ENCODE measurements around the gene CLEC16A. TPM values are rescaled to one million over a fixed set of nuclear protein-coding genes. Genes with fewer than 3 reads are reported as not detected.

The CLEC16A gene
- total RNA-seq, 1 donor from 2014 or later: 7.8 TPM

DNA sequence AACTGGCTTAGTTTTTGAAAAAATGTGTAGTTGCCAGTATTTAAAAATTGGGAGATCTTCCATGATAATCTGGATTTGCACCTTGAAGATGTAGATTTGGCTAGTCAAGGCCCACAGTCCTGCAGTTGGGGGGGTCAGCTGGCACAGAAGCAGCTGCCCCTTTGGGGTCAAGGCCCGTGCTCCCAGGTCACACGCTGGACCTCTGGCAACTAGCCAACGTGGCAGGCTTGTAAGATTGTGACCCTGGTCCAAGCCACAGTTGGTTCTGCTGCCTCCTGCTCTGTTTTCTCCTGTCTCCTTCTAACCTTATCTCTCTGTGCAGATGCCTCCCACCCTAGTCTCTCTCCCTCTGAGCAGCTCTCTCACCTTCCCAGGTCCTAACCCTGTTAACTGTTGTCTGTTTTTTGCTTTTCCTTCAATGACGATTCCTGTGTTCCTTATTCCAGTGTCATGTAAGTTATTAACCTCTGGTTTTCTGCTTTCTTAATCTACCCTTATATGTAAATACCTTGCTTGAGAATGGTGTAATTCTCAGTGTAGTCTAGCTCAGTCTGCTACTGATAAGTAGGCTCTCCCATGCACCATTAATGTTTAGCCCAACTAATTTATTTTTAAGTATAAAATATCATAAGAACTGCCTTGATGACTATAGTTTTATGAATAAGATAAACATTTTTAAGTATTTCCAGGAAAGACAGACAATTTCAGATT lies 27.9 kb downstream of the CLEC16A start:
- Histone ChIP-seq H2AFZ (replicated peaks) (no peak overlapping the region), H3K27me3 (no peaks in the 10 kb centered on the region), H3K4me3 (no peak overlapping the region), H4K20me1 (ENCODE audit: low read depth) (no peaks in the 10 kb centered on the region), H3K4me2 (no peak overlapping the region), H3K4me1 (no peaks in the 10 kb centered on the region), H3K36me3 (no peaks in the 10 kb centered on the region), H3K79me2 (ENCODE audit: low read depth) (no peaks in the 10 kb centered on the region), H3K27ac (no peak overlapping the region), H3K9ac (no peak overlapping the region), H3K9me3 (ENCODE audit: low read depth) (no peaks in the 10 kb centered on the region), H3F3A (ENCODE audit: low read depth) (no peaks in the 10 kb centered on the region)
- Mint-ChIP-seq H3K27me3 (ENCODE audit: insufficient read depth, low read depth) (peaks cover 3% of the 10 kb centered on the region), H3K36me3 (peaks cover 3% of the 10 kb centered on the region), H3K4me1 (peaks cover 23% of the 10 kb centered on the region), H3K9me3 (no peaks in the 10 kb centered on the region), H3K27ac (no peak overlapping the region), H3K4me3 (no peak overlapping the region)
- TF ChIP-seq, protein P1, sequence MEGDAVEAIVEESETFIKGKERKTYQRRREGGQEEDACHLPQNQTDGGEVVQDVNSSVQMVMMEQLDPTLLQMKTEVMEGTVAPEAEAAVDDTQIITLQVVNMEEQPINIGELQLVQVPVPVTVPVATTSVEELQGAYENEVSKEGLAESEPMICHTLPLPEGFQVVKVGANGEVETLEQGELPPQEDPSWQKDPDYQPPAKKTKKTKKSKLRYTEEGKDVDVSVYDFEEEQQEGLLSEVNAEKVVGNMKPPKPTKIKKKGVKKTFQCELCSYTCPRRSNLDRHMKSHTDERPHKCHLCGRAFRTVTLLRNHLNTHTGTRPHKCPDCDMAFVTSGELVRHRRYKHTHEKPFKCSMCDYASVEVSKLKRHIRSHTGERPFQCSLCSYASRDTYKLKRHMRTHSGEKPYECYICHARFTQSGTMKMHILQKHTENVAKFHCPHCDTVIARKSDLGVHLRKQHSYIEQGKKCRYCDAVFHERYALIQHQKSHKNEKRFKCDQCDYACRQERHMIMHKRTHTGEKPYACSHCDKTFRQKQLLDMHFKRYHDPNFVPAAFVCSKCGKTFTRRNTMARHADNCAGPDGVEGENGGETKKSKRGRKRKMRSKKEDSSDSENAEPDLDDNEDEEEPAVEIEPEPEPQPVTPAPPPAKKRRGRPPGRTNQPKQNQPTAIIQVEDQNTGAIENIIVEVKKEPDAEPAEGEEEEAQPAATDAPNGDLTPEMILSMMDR (IDR thresholded peaks at IDR 0.05): no peak
- no peak for TF ChIP-seq EZH2 (IDR thresholded peaks at IDR 0.05)
- TF ChIP-seq EZH2phosphoT487 (IDR thresholded peaks at IDR 0.05): no peak
- no peak for DNase-seq (ENCODE audit: low spot score)

DNA sequence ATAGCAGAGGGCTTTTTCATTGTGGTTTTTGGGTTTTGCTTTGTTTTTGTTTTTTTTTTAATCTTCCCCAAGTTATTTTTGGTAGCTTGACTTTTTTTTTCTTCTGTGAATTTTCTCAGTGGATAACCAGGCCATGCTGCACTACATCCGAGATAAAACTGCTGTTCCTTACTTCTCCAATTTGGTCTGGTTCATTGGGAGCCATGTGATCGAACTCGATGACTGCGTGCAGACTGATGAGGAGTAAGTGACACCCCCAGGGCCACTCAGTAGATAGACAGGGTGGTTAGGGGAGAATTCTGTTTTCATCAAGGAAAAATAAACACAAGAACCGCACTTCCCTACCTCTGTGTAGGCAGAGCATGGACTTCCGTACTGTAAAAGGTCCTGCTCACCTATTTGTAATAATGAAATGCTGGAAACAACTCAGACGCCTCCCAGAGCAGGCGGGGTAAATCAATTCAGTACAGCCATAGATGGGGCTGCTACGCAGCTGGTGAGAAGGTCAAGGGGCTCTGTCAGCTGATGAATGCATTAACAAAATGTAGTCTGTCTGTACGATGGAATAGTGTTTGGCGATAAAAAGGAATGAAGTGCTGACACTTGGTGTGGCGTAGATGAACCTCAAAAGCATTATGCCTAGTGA lies 28.6 kb downstream of the CLEC16A start:
- H3K27me3 ChIP-seq: no peaks in the 10 kb centered on the region
- Mint-ChIP-seq H3K4me1 (peaks cover 27% of the 10 kb centered on the region), H3K27me3 (ENCODE audit: insufficient read depth, low read depth) (peaks cover 3% of the 10 kb centered on the region), H3K27ac (no peak overlapping the region), H3K4me3 (no peak overlapping the region), H3K9me3 (no peaks in the 10 kb centered on the region), H3K36me3 (peaks cover 3% of the 10 kb centered on the region)
- H3K4me3 ChIP-seq: no peak overlapping the region
- H3K79me2 ChIP-seq (ENCODE audit: low read depth): no peaks in the 10 kb centered on the region
- no peak overlapping the region for H2AFZ ChIP-seq (replicated peaks)
- H3K9ac ChIP-seq: no peak overlapping the region
- no peaks in the 10 kb centered on the region for H3K36me3 ChIP-seq
- H4K20me1 ChIP-seq (ENCODE audit: low read depth): no peaks in the 10 kb centered on the region
- H3K9me3 ChIP-seq (ENCODE audit: low read depth): no peaks in the 10 kb centered on the region
- no peak for DNase-seq (ENCODE audit: low spot score)
- TF ChIP-seq EZH2phosphoT487 (IDR thresholded peaks at IDR 0.05) (no peak), EZH2 (IDR thresholded peaks at IDR 0.05) (no peak)
- TF ChIP-seq, protein P1 (IDR thresholded peaks at IDR 0.05): no peak
- H3K27ac ChIP-seq: no peak overlapping the region
- no peaks in the 10 kb centered on the region for H3F3A ChIP-seq (ENCODE audit: low read depth)
- no peaks in the 10 kb centered on the region for H3K4me1 ChIP-seq
- H3K4me2 ChIP-seq: no peak overlapping the region

DNA sequence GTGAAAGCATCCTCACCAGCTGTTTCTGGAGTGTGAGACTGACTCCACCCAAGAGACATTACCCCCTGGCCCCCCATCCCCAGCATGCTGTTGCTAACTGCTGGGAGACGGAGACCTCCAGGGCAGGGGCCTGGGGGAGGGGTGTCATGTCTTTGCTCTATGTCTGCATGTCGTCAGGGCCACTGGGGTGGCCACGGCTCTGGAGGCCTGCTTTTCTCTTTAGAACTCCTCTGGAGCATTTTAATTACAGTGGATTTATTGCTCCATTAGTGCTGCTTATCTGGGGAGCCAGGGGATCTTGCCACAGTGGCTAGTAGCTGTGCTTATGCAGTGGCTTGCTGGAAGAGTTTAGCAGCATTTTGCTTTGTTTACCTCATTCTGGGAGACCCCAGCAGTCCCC lies 32.3 kb downstream of the CLEC16A start:
- H3K4me3 ChIP-seq: no peak overlapping the region
- Mint-ChIP-seq H3K9me3 (no peaks in the 10 kb centered on the region), H3K27ac (no peak overlapping the region), H3K4me3 (no peak overlapping the region), H3K27me3 (ENCODE audit: insufficient read depth, low read depth) (peaks cover 8% of the 10 kb centered on the region), H3K4me1 (peaks cover 50% of the 10 kb centered on the region), H3K36me3 (peaks cover 3% of the 10 kb centered on the region)
- DNase-seq (ENCODE audit: low spot score): no peak
- H3K9me3 ChIP-seq (ENCODE audit: low read depth): no peaks in the 10 kb centered on the region
- H3K4me1 ChIP-seq: peaks cover 27% of the 10 kb centered on the region
- H3K4me2 ChIP-seq: no peak overlapping the region
- no peak overlapping the region for H3K9ac ChIP-seq
- no peaks in the 10 kb centered on the region for H3K27me3 ChIP-seq
- TF ChIP-seq, protein P1 (IDR thresholded peaks at IDR 0.05): no peak
- TF ChIP-seq EZH2 (IDR thresholded peaks at IDR 0.05): no peak
- no peak for TF ChIP-seq EZH2phosphoT487 (IDR thresholded peaks at IDR 0.05)
- no peaks in the 10 kb centered on the region for H3K36me3 ChIP-seq
- H3K79me2 ChIP-seq (ENCODE audit: low read depth): no peaks in the 10 kb centered on the region
- H4K20me1 ChIP-seq (ENCODE audit: low read depth): no peaks in the 10 kb centered on the region
- no peak overlapping the region for H3K27ac ChIP-seq
- H2AFZ ChIP-seq (replicated peaks): no peak overlapping the region
- H3F3A ChIP-seq (ENCODE audit: low read depth): peaks cover 15% of the 10 kb centered on the region
